GM23338 (cell line): ENCODE results near the gene TMEM86A. TPM values are rescaled to one million over a fixed set of nuclear protein-coding genes. Genes with fewer than 3 reads are reported as not detected.

Source experiments
- ATAC-seq: fragments of 200-7000 bp; cut with Tn5 transposase; 3 replicates; pipeline ENCODE4 v1.9.1; 2020
- DNase-seq: peaks from one replicate; pipeline ENCODE4 v3.0.0-alpha.2; 2015; ENCODE audit warnings: low spot score
- H2AFZ ChIP-seq: fragments of 200-600 bp; sonication (generic); 2 replicates; pipeline ENCODE4 v1.8.0; 2016; ENCODE audit warnings: antibody characterized with exemption, mild to moderate bottlenecking, moderate library complexity
- H3F3A ChIP-seq: fragments of 200-600 bp; sonication (generic); replicated peaks from 2 replicates; pipeline ENCODE4 v1.8.0; 2017; ENCODE audit warnings: antibody characterized with exemption, mixed run types, low read depth
- H3K27ac ChIP-seq: fragments of 200-600 bp; sonication (generic); 2 replicates; pipeline ENCODE4 v1.6.1; 2016; ENCODE audit warnings: low read depth
- H3K27me3 ChIP-seq: fragments of 200-600 bp; sonication (generic); 2 replicates; pipeline ENCODE4 v1.8.0; 2016; ENCODE audit warnings: mild to moderate bottlenecking, mixed run types, moderate library complexity; ENCODE audit not compliant: insufficient read depth
- H3K36me3 ChIP-seq: fragments of 200-600 bp; sonication (generic); 2 replicates; pipeline ENCODE4 v1.8.0; 2016; ENCODE audit warnings: mild to moderate bottlenecking; ENCODE audit not compliant: insufficient read depth
- H3K4me1 ChIP-seq: fragments of 200-600 bp; sonication (generic); 2 replicates; pipeline ENCODE4 v1.8.0; 2016; ENCODE audit warnings: mild to moderate bottlenecking, moderate library complexity; ENCODE audit not compliant: insufficient read depth
- H3K4me2 ChIP-seq: fragments of 200-600 bp; sonication (generic); 2 replicates; pipeline ENCODE4 v1.7.1; 2017; ENCODE audit warnings: mixed run types
- H3K4me3 ChIP-seq: fragments of 200-600 bp; sonication (generic); 2 replicates; pipeline ENCODE4 v1.6.1; 2016; ENCODE audit warnings: mixed run types
- H3K79me2 ChIP-seq: fragments of 200-600 bp; sonication (generic); replicated peaks from 2 replicates; pipeline ENCODE4 v1.8.0; 2017; ENCODE audit warnings: mild to moderate bottlenecking; ENCODE audit not compliant: insufficient read depth
- H3K9me2 ChIP-seq: fragments of 200-600 bp; sonication (generic); 2 replicates; pipeline ENCODE4 v1.8.0; 2017; ENCODE audit not compliant: insufficient read depth
- H4K20me1 ChIP-seq: fragments of 200-600 bp; sonication (generic); replicated peaks from 2 replicates; pipeline ENCODE4 v1.8.0; 2017; ENCODE audit warnings: mild to moderate bottlenecking; ENCODE audit not compliant: insufficient read depth
- H3K27ac Mint-ChIP-seq: 2 replicates; pipeline ENCODE4 v1.8.0; 2020; ENCODE audit warnings: inconsistent platforms, mild to moderate bottlenecking, moderate library complexity, mixed read lengths
- H3K27me3 Mint-ChIP-seq: 3 replicates; pipeline ENCODE4 v1.8.0; 2022; ENCODE audit warnings: low read depth, mild to moderate bottlenecking, moderate library complexity, mixed read lengths, inconsistent platforms; ENCODE audit not compliant: insufficient read depth, poor library complexity
- H3K36me3 Mint-ChIP-seq: 3 replicates; pipeline ENCODE4 v1.8.0; 2021; ENCODE audit warnings: low read depth, mild to moderate bottlenecking, inconsistent platforms, moderate library complexity, mixed read lengths
- H3K4me1 Mint-ChIP-seq: 3 replicates; pipeline ENCODE4 v1.8.0; 2020; ENCODE audit warnings: mild to moderate bottlenecking, inconsistent platforms, mixed read lengths
- H3K4me3 Mint-ChIP-seq: 3 replicates; pipeline ENCODE4 v1.8.0; 2021; ENCODE audit warnings: moderate library complexity, mild to moderate bottlenecking, inconsistent platforms, mixed read lengths
- H3K9me3 Mint-ChIP-seq: 3 replicates; pipeline ENCODE4 v1.8.0; 2020; ENCODE audit warnings: moderate library complexity, mild to moderate bottlenecking, inconsistent platforms, mixed read lengths
- CTCF ChIP-seq, 2 experiments: fragments of 200-600 bp in 1 of 2; sonication (generic) in 1 of 2; conservative IDR thresholded peaks; 2 replicates each; pipeline versions ENCODE4 v1.5.1 to v1.6.1; 2016 to 2017; ENCODE audit warnings: antibody characterized with exemption in 2 of 2, low read depth in 2 of 2, mild to moderate bottlenecking in 2 of 2, moderate library complexity in 1 of 2
- ZNF462 ChIP-seq: fragments of 250-450 bp; sonication (Bioruptor Pico); IDR thresholded peaks from 2 replicates; pipeline ENCODE4 v1.5.0; 2020; ENCODE audit warnings: mild to moderate bottlenecking, moderate library complexity
- polyA plus RNA-seq: library from polyadenylated mRNA; unstranded; fragments of >200 nt; fragmentation: Nextera tagmentation; extraction: Ambion mirVana; gene quantifications from 2 replicates; pipeline ENCODE4 v1.2.1, GENCODE V29; 2016
- total RNA-seq: library from RNA; depleted of rRNA; stranded (reverse); fragments of >200 nt; shearing (Covaris generic); gene quantifications from 2 replicates; pipeline ENCODE4 v1.2.3, GENCODE V29; 2014

TMEM86A gene
- total and polyA plus RNA-seq, 2 experiments from 2014 or later: 0.45 to 0.91 TPM

- DNase-seq (peak; percentile 56), ATAC-seq (peak; percentile 56)
- no peak overlapping the region for H3K27ac Mint-ChIP-seq
- no peak overlapping the region for H3K4me3 ChIP-seq
- H3K36me3 Mint-ChIP-seq: no peaks in the 10 kb centered on the region; the same call in 2 of the 3 replicates
- H3K79me2 ChIP-seq: no peaks in the 10 kb centered on the region
- no peaks in the 10 kb centered on the region for H3K9me2 ChIP-seq
- TF ChIP-seq ZNF462 (CRISPR knock-in tag) (no peak), CTCF (conservative IDR thresholded peaks at IDR 0.05; ENCODE audit: low read depth in 2 of 2) (peak; percentile 88 to 99)
- H3K4me2 ChIP-seq: no peak overlapping the region
- no peaks in the 10 kb centered on the region for H3K27me3 ChIP-seq
- H3K27me3 Mint-ChIP-seq: peaks cover 2% of the 10 kb centered on the region
- no peaks in the 10 kb centered on the region for H4K20me1 ChIP-seq
- no peaks in the 10 kb centered on the region for H3K9me3 Mint-ChIP-seq
- H3K27ac ChIP-seq: no peak overlapping the region
- no peaks in the 10 kb centered on the region for H3F3A ChIP-seq
- no peak overlapping the region for H3K4me3 Mint-ChIP-seq
- H3K36me3 ChIP-seq: no peaks in the 10 kb centered on the region
- H3K4me1 Mint-ChIP-seq: peaks cover 13% of the 10 kb centered on the region
- no peaks in the 10 kb centered on the region for H3K4me1 ChIP-seq
- H2AFZ ChIP-seq: no peak overlapping the region
These were observed 33.6 kb downstream of the TMEM86A start for GRCh38 chr11:18731949-18732821.
